Adipose tissue (tissue), 3 donors: ENCODE results near the gene ZNF420. TPM values are rescaled to one million over a fixed set of nuclear protein-coding genes. Genes with fewer than 3 reads are reported as not detected.
"Not testable (repeated sequence)": the region's sequence is repeated elsewhere in the genome, so short reads cannot be mapped to it uniquely, and the experiment has no call there.

Experiments used
- H3K27ac ChIP-seq: one replicate; pipeline ENCODE4 v1.5.1; 2013; ENCODE audit warnings: low read depth, low read length
- WGBS, 3 donors: extraction: QIAGEN DNeasy Blood & Tissue Kit; methylation state at CpG; one replicate each; pipeline ENCODE4 v1.1.7; 2013; 5-methylcytosine and 5-hydroxymethylcytosine counted together
- polyA plus RNA-seq, 3 donors: library from polyadenylated mRNA; stranded (reverse); fragments of 200-250 nt; gene quantifications; one replicate each; pipeline ENCODE4 v1.2.3, GENCODE V29; 2013
- donor health status: healthy with polysubstance abuse.
- donor health status: Bipolar disorder and iron deficiency.
- donor health status: healthy.

The ZNF420 gene
- polyA plus RNA-seq = 1 to 10 TPM; 2.7 to 4.3 (median 4.0) TPM

DNA sequence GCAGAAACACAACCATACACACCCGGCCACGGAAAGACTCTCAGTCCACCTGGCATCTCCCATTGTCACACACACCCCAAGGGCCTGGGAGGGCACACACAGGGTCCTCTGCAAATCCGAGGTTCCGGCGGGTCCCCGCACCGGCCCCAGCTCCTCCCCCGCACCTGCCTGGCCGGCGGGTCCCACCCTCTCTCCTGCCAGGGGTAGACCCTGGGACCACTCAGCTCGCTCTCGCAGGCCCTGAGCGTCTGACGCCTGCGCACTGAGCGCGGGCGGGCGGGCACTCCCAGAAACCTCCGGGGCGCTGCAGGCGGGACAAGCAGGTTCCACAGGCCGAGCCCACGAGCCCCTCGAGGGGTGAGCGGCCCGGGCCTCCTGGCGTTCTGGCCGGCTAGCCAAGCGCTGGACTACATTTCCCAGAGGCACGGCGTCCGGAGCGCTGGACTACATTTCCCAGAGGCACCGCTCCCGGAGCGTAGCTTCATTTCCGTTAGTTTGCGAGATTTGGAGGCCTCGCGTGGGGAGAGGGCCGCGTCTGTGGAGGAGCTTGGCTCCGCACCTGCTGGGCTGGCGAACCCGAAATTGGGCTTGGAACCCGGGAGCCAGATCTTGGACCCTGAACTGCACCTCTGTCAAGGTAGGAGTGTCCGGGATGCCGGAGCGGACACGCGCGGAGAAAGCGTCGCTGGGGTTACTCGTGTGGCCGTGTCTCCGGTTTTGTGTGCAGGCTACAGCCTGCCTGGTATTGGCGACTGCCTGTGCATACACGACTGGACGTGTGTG is at the start of gene ZNF420:
TSS of gene ZNF420 (plus strand) at position 500 of the 783 bp plus-strand sequence. CDS start 10,686 bp downstream, outside the sequence.
- 0% methylated on average over 61 of the region's 61 CpGs for WGBS, 3 donors
- no peak within 1 kb of the TSS for H3K27ac ChIP-seq

DNA sequence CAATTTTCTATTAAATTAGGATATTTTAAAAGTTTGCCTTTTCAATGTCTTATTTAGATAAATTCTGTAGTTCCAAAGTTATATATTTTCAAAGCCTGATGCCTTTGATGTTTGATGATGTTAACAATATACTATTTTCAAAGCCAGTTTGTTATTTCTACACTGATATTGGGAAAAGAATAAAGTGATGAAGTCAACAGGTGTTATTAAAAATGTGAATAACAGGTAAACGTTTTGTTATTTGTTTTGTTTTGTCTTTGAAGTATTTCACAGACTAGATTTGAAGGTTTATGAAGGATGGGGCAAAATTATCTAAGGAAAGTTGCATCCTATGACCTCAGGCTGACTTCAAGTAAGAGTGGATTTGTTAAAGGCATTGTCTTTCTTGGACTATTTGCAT is 33.1 kb upstream of the ZNF420 start:
- 28 to 52% (median 45%) methylated on average over 1 of the region's 1 CpG for WGBS, 3 donors
- H3K27ac ChIP-seq = no peak overlapping the region

DNA sequence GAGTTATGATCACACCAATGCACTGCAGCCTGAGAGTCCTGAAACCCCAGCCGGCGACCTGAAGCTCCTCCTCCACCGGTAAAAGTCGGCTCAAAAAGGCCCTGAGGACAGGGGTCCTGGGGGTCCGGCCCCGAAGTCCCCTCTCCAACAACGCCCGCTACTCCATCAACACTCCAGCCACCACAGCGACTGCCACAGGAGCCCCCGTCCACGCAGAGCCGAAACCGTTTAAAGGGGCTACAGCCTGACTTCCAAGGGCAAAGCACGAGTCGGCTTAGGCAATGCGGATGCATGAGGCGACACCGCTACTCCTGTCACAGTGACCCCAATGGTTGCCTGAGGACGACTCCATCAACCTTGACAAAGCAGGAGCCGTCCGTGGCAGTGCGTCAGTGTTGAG is 22.9 kb upstream of the ZNF420 start:
- WGBS, 3 donors = 94 to 96% (median 96%) methylated on average over 22 of the region's 22 CpGs
- no peak overlapping the region for H3K27ac ChIP-seq

DNA sequence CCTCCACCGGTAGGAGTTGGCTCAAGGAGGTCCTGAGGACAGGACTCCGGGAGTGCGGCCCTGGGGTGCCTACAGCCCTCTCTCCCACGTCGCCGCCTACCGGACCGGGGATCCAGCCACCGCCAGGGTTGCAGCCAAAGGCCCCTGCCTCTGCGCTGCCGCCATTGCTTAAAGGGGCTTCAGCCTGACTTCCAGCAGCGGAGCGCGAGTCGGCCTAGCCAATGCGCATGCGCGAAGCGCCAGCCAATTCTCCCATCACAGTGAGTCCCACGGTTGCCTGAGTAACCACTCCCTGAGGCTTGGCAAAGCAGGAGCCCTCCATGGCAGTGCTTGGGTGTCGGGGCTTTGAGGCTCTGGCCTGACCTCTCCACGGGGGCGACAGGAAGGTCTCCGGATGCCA is 21.5 kb upstream of the ZNF420 start:
- H3K27ac ChIP-seq = no peak overlapping the region
- WGBS, 3 donors = 96 to 97% (median 96%) methylated on average over 24 of the region's 24 CpGs

DNA sequence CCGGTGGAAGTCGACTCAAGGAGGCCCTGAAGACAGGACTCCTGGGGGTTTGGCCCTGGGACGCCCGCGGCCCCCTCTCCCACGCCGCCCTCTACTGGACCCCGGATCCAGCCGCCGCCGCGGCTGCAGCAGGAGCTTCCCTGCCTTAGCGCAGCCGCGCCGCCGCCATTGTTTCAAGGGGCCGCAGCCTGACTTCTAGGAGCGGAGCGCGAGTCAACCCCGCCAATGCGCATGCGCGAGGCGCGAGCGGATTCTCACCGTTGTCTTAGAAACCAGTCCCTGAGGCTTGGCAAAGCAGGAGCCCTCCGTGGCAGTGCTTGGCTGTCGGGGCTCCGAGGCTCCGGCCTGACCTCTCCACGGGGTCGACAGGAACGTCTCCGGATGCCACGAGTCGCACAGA is 19.1 kb upstream of the ZNF420 start:
- 39 to 52% (median 49%) methylated on average over 38 to 39 of the region's 39 CpGs for WGBS, 3 donors
- H3K27ac ChIP-seq = no peak overlapping the region

DNA sequence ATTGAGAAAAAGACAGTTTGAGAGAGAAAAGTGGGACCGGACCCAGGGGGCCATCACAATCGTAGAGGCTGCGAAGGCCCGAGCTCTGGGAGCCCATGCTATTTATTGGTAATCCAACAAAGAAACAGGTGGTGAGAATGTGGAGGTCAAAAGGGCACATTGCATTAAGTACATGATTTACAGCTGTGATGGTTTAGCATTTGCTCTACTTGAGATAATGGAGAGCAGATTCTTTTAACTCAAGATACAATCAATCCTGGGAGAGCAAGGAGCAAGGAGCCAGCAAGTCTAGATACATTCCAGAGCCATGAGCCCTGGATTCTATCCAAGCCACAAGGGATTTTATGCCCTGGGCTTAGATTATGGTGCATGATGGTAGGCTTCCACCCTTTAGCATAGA is 13.3 kb upstream of the ZNF420 start:
- 58 to 77% (median 73%) methylated on average over 4 of the region's 4 CpGs for WGBS, 3 donors
- not testable (repeated sequence) for H3K27ac ChIP-seq

DNA sequence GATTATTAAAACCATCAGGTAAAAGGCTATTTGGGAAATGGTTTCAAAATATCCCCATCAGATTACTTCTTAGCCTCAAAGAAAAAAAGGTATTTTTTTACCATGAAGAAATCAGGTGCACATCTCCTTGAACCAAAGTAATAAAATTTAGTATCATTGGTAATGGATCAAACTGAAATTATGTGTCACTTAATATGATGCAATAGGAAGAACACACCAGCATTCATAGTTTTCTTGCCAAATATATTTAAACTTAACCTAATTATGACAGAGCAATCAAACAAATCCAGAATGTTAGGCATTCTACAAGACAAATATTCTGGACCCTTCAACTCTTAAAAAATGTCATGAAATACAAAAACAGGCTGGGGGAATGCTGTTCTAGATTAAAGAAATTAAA is 4.1 kb upstream of the ZNF420 start:
- H3K27ac ChIP-seq = no peak overlapping the region

DNA sequence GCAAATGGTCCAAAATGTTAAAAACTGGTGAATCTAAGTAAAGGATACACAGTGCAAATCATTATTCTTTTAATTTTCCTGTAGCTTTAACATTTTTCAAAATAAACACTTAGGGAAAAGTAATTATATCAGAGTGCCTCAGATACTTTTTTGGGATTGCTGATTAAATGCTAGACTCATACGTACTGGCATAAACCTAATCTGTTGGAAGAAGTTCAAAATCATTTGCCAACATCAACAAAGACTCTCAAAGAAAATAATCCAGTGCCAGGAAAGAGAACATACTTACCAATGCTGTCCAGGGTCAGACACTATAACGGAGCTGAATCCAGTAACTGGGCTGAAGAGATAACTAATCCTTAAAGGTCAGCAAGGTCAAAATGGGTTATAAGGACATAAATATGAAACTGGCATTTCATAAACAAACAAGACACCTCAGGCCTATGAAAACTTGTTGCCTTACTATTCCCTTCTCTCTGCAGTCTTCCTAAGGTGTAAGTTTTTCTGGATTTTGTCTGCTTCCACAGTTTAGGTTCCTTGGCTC is 3.3 kb upstream of the ZNF420 start:
- H3K27ac ChIP-seq = no peak overlapping the region
- WGBS, 3 donors = 12 to 55% (median 48%) methylated on average over 2 of the region's 2 CpGs

DNA sequence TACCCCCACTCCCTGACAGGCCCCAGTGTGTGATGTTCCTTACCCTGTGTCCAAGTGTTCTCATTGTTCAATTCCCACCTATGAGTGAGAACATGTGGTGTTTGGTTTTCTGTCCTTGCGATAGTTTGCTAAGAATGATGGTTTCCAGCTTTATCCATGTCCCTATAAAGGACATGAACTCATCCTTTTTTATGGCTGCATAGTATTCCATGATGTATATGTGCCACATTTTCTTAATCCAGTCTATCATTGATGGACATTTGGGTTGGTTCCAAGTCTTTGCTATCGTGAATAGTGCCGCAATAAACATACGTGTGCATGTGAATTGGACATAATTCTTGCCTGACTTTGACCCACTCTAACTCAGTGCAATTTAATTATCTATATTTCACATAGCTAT is 1.7 kb upstream of the ZNF420 start:
- not testable (repeated sequence) for H3K27ac ChIP-seq

DNA sequence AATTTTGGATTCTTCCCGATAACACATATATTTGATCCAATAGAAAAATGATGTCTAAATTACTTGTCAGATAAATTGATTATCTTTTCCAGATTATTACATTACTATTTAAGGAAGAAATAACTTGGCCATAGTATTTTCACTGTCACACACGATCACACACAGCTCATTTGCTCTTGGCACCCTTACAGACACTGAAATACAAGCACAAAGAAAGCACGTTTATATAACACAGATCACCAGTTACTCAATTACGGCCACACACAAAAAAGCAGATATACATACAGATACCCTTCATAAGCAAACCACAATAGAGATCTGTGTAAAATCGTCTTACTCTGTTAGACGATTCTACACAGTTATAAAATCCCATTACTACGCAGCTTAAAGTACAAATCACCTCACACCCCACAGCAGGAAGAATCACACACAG is 716 bp upstream of the ZNF420 start:
- 6 to 17% (median 15%) methylated on average over 7 of the region's 7 CpGs for WGBS, 3 donors
- H3K27ac ChIP-seq = no peak overlapping the region

More for the DNA sequence above, 1.7 kb upstream of the ZNF420 start:
- 95 to 98% (median 96%) methylated on average over 4 of the region's 4 CpGs for WGBS, 3 donors

DNA sequence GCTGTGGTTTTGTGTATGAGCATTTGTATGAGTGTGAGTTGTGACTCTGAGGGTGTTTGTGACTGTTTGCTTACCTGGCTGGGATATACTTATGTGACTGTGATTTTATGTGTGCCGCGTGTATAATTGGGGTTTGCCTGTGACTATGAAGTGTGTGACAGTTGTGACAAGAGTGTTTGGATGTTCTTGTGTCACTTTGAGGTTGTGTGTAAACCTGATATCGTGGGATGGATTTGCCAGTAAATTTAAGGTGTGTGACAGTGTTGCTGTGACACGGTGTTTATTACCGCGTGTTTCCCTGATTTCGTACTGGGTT is 442 bp downstream of the ZNF420 start:
- no peak overlapping the region for H3K27ac ChIP-seq
- WGBS, 3 donors = 0 to 3% (median 1%) methylated on average over 7 of the region's 7 CpGs

DNA sequence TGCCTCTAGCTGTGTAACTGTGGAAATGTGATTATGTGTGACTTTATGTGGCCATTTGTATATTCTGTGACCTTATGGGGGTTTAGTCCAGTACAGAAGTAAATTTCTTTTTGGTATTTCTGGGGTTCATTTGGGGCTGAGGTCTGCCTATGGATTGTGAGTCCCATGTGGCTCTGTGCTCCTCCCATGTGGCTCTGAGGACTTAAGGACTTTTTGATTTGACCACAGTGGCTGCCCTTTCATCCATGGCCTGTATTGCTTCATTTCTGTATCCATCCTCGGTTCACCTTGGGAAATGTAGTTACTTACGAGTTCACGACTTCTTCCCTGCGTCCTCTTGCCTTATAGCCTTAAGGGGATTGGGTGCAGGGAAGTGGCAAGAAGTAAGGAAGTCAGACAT is 1.0 kb downstream of the ZNF420 start:
- WGBS, 3 donors = 64 to 85% (median 75%) methylated on average over 4 of the region's 4 CpGs
- H3K27ac ChIP-seq = no peak overlapping the region

DNA sequence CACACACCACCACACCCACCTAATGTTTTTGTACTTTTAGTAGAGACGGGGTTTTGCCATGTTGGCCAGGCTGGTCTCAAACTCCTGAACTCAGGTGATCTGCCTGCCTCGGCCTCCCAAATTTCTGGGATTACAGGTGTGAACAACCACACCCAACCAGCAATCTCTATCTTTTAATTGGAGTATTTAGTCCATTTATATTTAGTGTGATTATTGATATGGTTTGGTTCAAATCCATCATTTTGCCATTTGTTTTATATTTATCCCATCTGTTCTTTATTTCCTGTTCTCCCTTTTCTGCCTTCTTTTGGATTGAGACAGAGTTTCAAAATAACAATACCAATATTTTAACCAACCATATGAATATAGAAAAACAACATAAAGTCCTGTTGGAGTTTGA is 4.1 kb downstream of the ZNF420 start:
- no peak overlapping the region for H3K27ac ChIP-seq
- 91 to 98% (median 94%) methylated on average over 2 of the region's 2 CpGs for WGBS, 3 donors

DNA sequence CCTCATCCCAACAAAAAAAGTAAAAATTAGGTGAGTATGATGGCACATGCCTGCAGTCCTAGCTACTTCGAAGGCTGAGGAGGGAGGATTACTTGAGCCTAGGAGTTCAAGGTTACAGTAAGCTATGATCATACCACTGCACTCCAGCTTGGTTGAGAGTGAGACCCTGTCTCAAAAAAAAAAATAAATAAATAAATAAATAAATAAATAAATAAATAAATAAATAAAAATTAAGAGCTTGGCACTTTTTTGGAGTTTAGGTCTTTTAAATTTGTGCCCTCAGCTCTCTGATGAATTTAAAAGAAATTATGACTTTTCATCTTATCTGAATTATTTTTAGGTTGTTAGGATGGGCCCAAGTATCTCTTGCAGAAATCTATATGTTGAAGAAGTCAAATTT is 8.9 kb downstream of the ZNF420 start:
- no peak overlapping the region for H3K27ac ChIP-seq
- 96 to 100% (median 96%) methylated on average over 1 of the region's 1 CpG for WGBS, 3 donors

DNA sequence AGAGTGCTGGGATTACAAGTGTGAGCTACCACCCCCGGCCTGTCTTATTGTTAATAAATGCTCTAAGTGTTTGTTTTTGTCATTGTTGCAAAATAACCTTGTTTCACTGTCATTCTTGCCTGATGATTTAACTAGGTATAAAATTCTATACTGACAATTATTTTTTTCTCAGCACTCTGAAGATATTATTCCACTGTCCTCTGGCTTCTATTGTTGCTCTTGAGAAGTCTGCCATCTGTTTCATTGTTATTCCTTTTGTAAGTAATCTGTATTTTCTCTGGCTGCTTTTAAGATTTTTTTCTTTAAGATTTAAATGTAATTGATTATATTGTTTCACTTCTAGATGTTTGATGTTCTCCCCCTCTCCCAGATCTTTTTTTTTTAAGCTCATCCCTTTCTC is 17.6 kb downstream of the ZNF420 start:
- no peak overlapping the region for H3K27ac ChIP-seq
- 93 to 100% (median 95%) methylated on average over 1 of the region's 1 CpG for WGBS, 3 donors

DNA sequence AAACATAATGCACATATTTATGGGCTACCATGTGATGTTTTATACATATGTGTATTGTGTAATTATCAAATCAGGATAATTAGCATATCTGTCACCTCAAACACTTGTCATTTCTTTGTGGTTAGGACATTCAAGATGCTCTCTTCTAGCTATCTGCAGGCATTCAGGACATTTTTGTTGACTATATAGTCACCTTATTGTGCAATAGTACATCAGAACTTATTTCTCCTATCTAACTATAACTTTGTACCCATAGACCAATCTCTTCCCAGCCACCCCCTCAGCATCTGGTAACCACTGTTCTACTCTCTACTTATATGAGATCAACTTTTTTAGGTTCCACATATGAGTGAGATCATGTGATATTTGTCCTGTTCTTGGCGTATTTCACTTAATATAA is 20.3 kb downstream of the ZNF420 start:
- 63 to 100% (median 100%) methylated on average over 1 of the region's 1 CpG for WGBS, 3 donors
- no peak overlapping the region for H3K27ac ChIP-seq

DNA sequence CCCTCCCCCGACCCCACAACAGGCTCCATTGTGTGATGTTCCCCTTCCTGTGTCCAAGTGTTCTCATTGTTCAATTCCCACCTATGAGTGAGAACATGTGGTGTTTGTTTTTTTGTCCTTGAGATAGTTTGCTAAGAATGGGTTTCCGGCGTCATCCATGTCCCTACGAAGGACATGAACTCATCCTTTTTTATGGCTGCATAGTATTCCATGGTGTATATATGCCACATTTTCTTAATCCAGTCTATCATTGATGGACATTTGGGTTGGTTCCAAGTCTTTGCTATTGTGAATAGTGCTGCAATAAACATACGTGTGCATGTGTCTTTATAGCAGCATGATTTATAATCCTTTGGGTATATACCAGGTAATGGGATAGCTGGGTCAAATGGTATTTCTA is 25.9 kb downstream of the ZNF420 start:
- 84 to 97% (median 97%) methylated on average over 4 to 5 of the region's 5 CpGs for WGBS, 3 donors
- H3K27ac ChIP-seq = not testable (repeated sequence)

DNA sequence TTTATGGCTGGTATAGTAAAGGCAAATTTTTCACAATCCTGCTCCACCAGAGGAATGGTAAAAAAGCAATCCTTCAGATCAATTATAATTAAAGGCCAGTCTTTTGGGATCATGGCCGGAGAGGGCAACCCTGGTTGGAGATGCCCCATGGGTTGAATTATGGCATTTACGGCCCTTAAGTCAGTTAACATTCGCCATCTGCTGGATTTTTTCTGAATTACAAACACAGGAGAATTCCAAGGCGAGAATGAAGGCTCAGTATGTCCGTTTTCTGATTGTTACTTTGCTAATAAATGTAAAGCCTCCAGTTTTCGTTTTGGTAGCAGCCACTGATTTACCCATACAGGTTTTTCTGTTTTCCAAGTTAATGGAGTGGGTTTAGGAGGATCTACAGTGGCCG is 33.5 kb downstream of the ZNF420 start:
- 82 to 88% (median 83%) methylated on average over 7 of the region's 7 CpGs for WGBS, 3 donors
- H3K27ac ChIP-seq = not testable (repeated sequence)

DNA sequence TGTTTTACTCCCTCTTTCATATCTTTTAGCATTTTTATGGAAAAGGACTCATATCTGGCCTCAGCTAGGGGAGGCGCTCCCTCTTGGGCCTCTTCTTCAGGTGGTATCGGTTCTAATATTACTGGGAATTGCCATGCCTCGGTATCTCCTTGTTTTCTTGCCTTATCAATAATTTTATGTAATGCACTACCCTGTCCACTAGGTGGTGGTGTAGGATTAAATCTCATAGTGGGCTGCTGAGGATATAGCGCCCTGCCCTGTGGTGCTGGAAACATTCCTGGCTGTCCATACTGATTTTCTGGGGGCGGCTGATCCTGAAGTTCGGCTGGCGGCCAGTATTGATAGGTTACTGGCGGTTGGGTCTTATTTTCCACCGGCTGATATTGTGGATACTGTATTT is 35.8 kb downstream of the ZNF420 start:
- H3K27ac ChIP-seq = no peak overlapping the region
- WGBS, 3 donors = 89 to 96% (median 96%) methylated on average over 9 of the region's 9 CpGs

DNA sequence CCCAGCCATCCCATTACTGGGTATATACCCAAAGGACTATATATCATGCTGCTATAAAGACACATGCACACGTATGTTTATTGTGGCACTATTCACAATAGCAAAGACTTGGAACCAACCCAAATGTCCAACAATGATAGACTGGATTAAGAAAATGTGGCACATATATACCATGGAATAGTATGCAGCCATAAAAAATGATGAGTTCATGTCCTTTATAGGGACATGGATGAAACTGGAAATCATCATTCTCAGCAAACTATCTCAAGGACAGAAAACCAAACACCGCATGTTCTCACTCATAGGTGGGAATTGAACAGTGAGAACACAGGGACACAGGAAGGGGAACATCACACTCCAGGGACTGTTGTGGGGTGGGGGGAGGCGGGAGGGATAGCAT is 43.9 kb downstream of the ZNF420 start:
- 94 to 98% (median 95%) methylated on average over 2 of the region's 3 CpGs for WGBS, 3 donors
- not testable (repeated sequence) for H3K27ac ChIP-seq
